Naive thymus-derived CD4-positive, alpha-beta T cell (primary cell): ENCODE data around the gene CFAP97. TPM values are rescaled to one million over a fixed set of nuclear protein-coding genes. Genes with fewer than 3 reads are reported as not detected.
"Not testable (repeated sequence)": the region's sequence is repeated elsewhere in the genome, so short reads cannot be mapped to it uniquely, and the experiment has no call there.

Experiments used
- ATAC-seq: fragments of 150-1000 bp; cut with Tn5 transposase; 2 replicates; pipeline ENCODE4 v1.10.0; 2021; ENCODE audit warnings: mild to moderate bottlenecking, moderate library complexity
- CTCF ChIA-PET: fragments of 350-600 bp; sonication (Branson Sonifier 250); formaldehyde crosslinking; loops from one replicate; lab custom pipeline; 2021; ENCODE audit warnings: antibody characterized with exemption; lab: Charles Lee
- POLR2A ChIA-PET: fragments of 350-600 bp; sonication (Branson Sonifier 250); formaldehyde crosslinking; loops from one replicate; lab custom pipeline; 2021; ENCODE audit warnings: antibody characterized with exemption, inconsistent platforms; lab: Charles Lee
- DNase-seq, 9 donors: peaks; one replicate each; pipeline versions ENCODE4 v3.0.0 to v3.0.0-alpha.2; 2020 to 2022; ENCODE audit warnings: mixed read lengths in 1 of 9
- H3K27ac ChIP-seq: one replicate; pipeline ENCODE4 v1.7.0; 2013; ENCODE audit warnings: mild to moderate bottlenecking, low read depth, low read length, moderate library complexity
- H3K27me3 ChIP-seq, 2 donors: one replicate each; pipeline ENCODE4 v1.7.0; 2013; ENCODE audit warnings: low read length in 2 of 2, mild to moderate bottlenecking in 2 of 2, moderate library complexity in 2 of 2; ENCODE audit not compliant: control insufficient read depth in 2 of 2, insufficient read depth in 2 of 2
- H3K36me3 ChIP-seq, 3 experiments: 1 replicate in 2 of 3; 2 replicates in 1 of 3; pipeline ENCODE4 v1.7.0; 2013; ENCODE audit warnings: low read length in 3 of 3, mild to moderate bottlenecking in 3 of 3, moderate library complexity in 1 of 3; ENCODE audit not compliant: insufficient read depth in 3 of 3, control insufficient read depth in 2 of 3
- H3K4me1 ChIP-seq, 2 donors: one replicate each; pipeline ENCODE4 v1.7.0; 2013; ENCODE audit warnings: low read length in 2 of 2, mild to moderate bottlenecking in 2 of 2, moderate library complexity in 1 of 2; ENCODE audit not compliant: control insufficient read depth in 2 of 2, insufficient read depth in 2 of 2
- H3K4me3 ChIP-seq: 2 replicates; pipeline ENCODE4 v1.7.0; 2013; ENCODE audit warnings: mild to moderate bottlenecking, low read length
- H3K9me3 ChIP-seq, 3 experiments: 1 replicate in 2 of 3; 2 replicates in 1 of 3; pipeline ENCODE4 v1.7.0; 2013; ENCODE audit warnings: low read length in 3 of 3; ENCODE audit not compliant: control insufficient read depth in 2 of 3
- H3K27ac Mint-ChIP-seq, 9 donors: one replicate each; pipeline ENCODE4 v1.8.0; 2020 to 2022; ENCODE audit warnings: mixed read lengths in 9 of 9, mild to moderate bottlenecking in 8 of 9, moderate library complexity in 5 of 9, inconsistent platforms in 2 of 9
- H3K27me3 Mint-ChIP-seq, 5 donors: one replicate each; pipeline ENCODE4 v1.8.0; 2021 to 2022; ENCODE audit warnings: mixed read lengths in 5 of 5, mild to moderate bottlenecking in 1 of 5
- H3K36me3 Mint-ChIP-seq, 5 donors: one replicate each; pipeline ENCODE4 v1.8.0; 2020 to 2022; ENCODE audit warnings: mixed read lengths in 5 of 5, mild to moderate bottlenecking in 3 of 5, inconsistent platforms in 1 of 5
- H3K4me1 Mint-ChIP-seq, 7 donors: one replicate each; pipeline ENCODE4 v1.8.0; 2020 to 2022; ENCODE audit warnings: mixed read lengths in 7 of 7, mild to moderate bottlenecking in 3 of 7, inconsistent platforms in 1 of 7
- H3K4me3 Mint-ChIP-seq, 10 donors: one replicate each; pipeline ENCODE4 v1.8.0; 2020 to 2022; ENCODE audit warnings: mild to moderate bottlenecking in 10 of 10, mixed read lengths in 10 of 10, moderate library complexity in 6 of 10, inconsistent platforms in 2 of 10
- H3K9me3 Mint-ChIP-seq, 11 donors: one replicate each; pipeline ENCODE4 v1.8.0; 2020 to 2022; ENCODE audit warnings: mixed read lengths in 11 of 11, mild to moderate bottlenecking in 4 of 11, inconsistent platforms in 1 of 11, moderate library complexity in 1 of 11
- intact Hi-C, 2 donors: fragments of 100-400 bp; cut with micrococcal nuclease; formaldehyde crosslinking; loops; one replicate each; pipeline ENCODE4 v1.15.1; 2023
- polyA plus RNA-seq, 2 donors: library from polyadenylated mRNA; unstranded; fragments of 300-500 nt; fragmentation: Illumina TruSeq; gene quantifications; one replicate each; pipeline ENCODE4 v1.2.3, GENCODE V29; 2021
- total RNA-seq, 6 experiments: library from RNA in 5 of 6; stranded (reverse) in 5 of 6; gene quantifications; 1 replicate in 5 of 6; 2 replicates in 1 of 6; pipeline ENCODE4 v1.2.3 and lab custom pipeline; 2021 to 2026

The CFAP97 gene
- total and polyA plus RNA-seq, 7 experiments from 2014 or later, result 23.6 to 103 (median 41.3) TPM

GRCh38 chr4:185243879-185244278 is 40.1 kb upstream of the CFAP97 start:
- DNase-seq, result no peak

GRCh38 chr4:185242749-185243533 is 39.1 kb upstream of the CFAP97 start:
- CTCF ChIA-PET, result no interaction called here
- POLR2A ChIA-PET, result interaction anchor here (1.2 kb wide), 1 partner anchor 10 kb away, joined by 3 read pairs; no protein-coding TSS in a partner anchor

More at GRCh38 chr4:185243879-185244278, 40.1 kb upstream of the CFAP97 start:
- no peaks in the 10 kb centered on the region for H3K27me3 ChIP-seq
- peaks cover 0 to 3% (median 0%) of the 10 kb centered on the region in 11 donors for H3K9me3 Mint-ChIP-seq
- peaks cover 0 to 11% (median 6%) of the 10 kb centered on the region in 5 donors for H3K36me3 Mint-ChIP-seq
- H3K27ac ChIP-seq, result no peak overlapping the region
- H3K4me1 Mint-ChIP-seq, result peaks cover 0 to 5% (median 4%) of the 10 kb centered on the region in 7 donors
- intact Hi-C loops, result no loop called here
- H3K27me3 Mint-ChIP-seq, result no peaks in the 10 kb centered on the region
- no peaks in the 10 kb centered on the region for H3K4me1 ChIP-seq
- H3K4me3 Mint-ChIP-seq, result no peak overlapping the region
- H3K36me3 ChIP-seq, result no peaks in the 10 kb centered on the region
- H3K4me3 ChIP-seq, result no peak overlapping the region
- ATAC-seq, result no peak
- no peaks in the 10 kb centered on the region for H3K9me3 ChIP-seq
- ChIA-PET CTCF (no interaction called here), POLR2A (no interaction called here)
- H3K27ac Mint-ChIP-seq, result peak overlapping the region in 1 of 9 donors; percentile 67

GRCh38 chr4:185240486-185240885 is 36.7 kb upstream of the CFAP97 start:
- H3K27ac Mint-ChIP-seq, H3K4me3 ChIP-seq, H3K36me3 ChIP-seq, DNase-seq, intact Hi-C loops, H3K9me3 ChIP-seq, ATAC-seq, H3K9me3 Mint-ChIP-seq, H3K27me3 ChIP-seq, H3K4me1 ChIP-seq, CTCF ChIA-PET, H3K4me3 Mint-ChIP-seq, H3K27me3 Mint-ChIP-seq, POLR2A ChIA-PET, H3K27ac ChIP-seq: not testable (repeated sequence)
- Mint-ChIP-seq H3K36me3 (peaks cover 0 to 16% (median 10%) of the 10 kb centered on the region in 5 donors), H3K4me1 (peaks cover 0 to 11% (median 4%) of the 10 kb centered on the region in 7 donors)

More at GRCh38 chr4:185242749-185243533, 39.1 kb upstream of the CFAP97 start:
- Mint-ChIP-seq H3K36me3 (peaks cover 0 to 14% (median 12%) of the 10 kb centered on the region in 5 donors), H3K27ac (peak overlapping the region in 1 of 9 donors; percentile 67), H3K9me3 (peaks cover 0 to 9% (median 0%) of the 10 kb centered on the region in 11 donors), H3K4me1 (peaks cover 0 to 10% (median 4%) of the 10 kb centered on the region in 7 donors), H3K4me3 (no peak overlapping the region), H3K27me3 (no peaks in the 10 kb centered on the region)
- Histone ChIP-seq H3K27ac (no peak overlapping the region), H3K27me3 (no peaks in the 10 kb centered on the region), H3K4me3 (no peak overlapping the region), H3K36me3 (no peaks in the 10 kb centered on the region), H3K9me3 (no peaks in the 10 kb centered on the region), H3K4me1 (no peaks in the 10 kb centered on the region)
- DNase-seq (no peak), ATAC-seq (no peak)
- intact Hi-C loops, result no loop called here

GRCh38 chr4:185238750-185239149 is 35.0 kb upstream of the CFAP97 start:
- H3K4me1 Mint-ChIP-seq, result peaks cover 0 to 14% (median 4%) of the 10 kb centered on the region in 7 donors
- ATAC-seq, result no peak
- H3K4me1 ChIP-seq, result no peaks in the 10 kb centered on the region
- H3K4me3 ChIP-seq, result no peak overlapping the region
- no peak overlapping the region for H3K27ac ChIP-seq
- no peak overlapping the region for H3K4me3 Mint-ChIP-seq
- ChIA-PET POLR2A (interaction anchor here (0.6 kb wide), 1 partner anchor 17 kb away, joined by 4 read pairs; no protein-coding TSS in a partner anchor), CTCF (no interaction called here)
- H3K36me3 Mint-ChIP-seq, result peaks cover 0 to 16% (median 10%) of the 10 kb centered on the region in 5 donors
- H3K27me3 ChIP-seq, result no peaks in the 10 kb centered on the region
- H3K36me3 ChIP-seq, result no peaks in the 10 kb centered on the region
- intact Hi-C loops, result no loop called here
- H3K9me3 ChIP-seq, result no peaks in the 10 kb centered on the region
- DNase-seq, result no peak
- H3K27ac Mint-ChIP-seq, result no peak overlapping the region
- H3K27me3 Mint-ChIP-seq, result no peaks in the 10 kb centered on the region
- peaks cover 0 to 9% (median 0%) of the 10 kb centered on the region in 11 donors for H3K9me3 Mint-ChIP-seq

GRCh38 chr4:185238215-185238681 is 34.4 kb upstream of the CFAP97 start:
- H3K27ac Mint-ChIP-seq, result no peak overlapping the region
- peaks cover 0 to 9% (median 0%) of the 10 kb centered on the region in 11 donors for H3K9me3 Mint-ChIP-seq
- ChIA-PET POLR2A (no interaction called here), CTCF (no interaction called here)
- DNase-seq (no peak), ATAC-seq (no peak)
- intact Hi-C loops, result no loop called here
- Histone ChIP-seq H3K4me3 (no peak overlapping the region), H3K27me3 (no peaks in the 10 kb centered on the region), H3K4me1 (no peaks in the 10 kb centered on the region), H3K36me3 (no peaks in the 10 kb centered on the region), H3K9me3 (no peaks in the 10 kb centered on the region), H3K27ac (no peak overlapping the region)
- no peaks in the 10 kb centered on the region for H3K27me3 Mint-ChIP-seq
- peaks cover 0 to 10% (median 0%) of the 10 kb centered on the region in 7 donors for H3K4me1 Mint-ChIP-seq
- no peak overlapping the region for H3K4me3 Mint-ChIP-seq
- H3K36me3 Mint-ChIP-seq, result peaks cover 0 to 16% (median 6%) of the 10 kb centered on the region in 5 donors

- Mint-ChIP-seq H3K4me1 (peaks cover 0 to 17% (median 0%) of the 10 kb centered on the region in 7 donors), H3K9me3 (peaks cover 0 to 9% (median 0%) of the 10 kb centered on the region in 11 donors), H3K36me3 (peaks cover 0 to 19% (median 10%) of the 10 kb centered on the region in 5 donors), H3K4me3 (no peak overlapping the region), H3K27me3 (no peaks in the 10 kb centered on the region), H3K27ac (no peak overlapping the region)
- intact Hi-C loops, result no loop called here
- no peaks in the 10 kb centered on the region for H3K4me1 ChIP-seq
- no peaks in the 10 kb centered on the region for H3K27me3 ChIP-seq
- no peak overlapping the region for H3K4me3 ChIP-seq
- no peaks in the 10 kb centered on the region for H3K36me3 ChIP-seq
- no peaks in the 10 kb centered on the region for H3K9me3 ChIP-seq
- DNase-seq (no peak), ATAC-seq (no peak)
- CTCF ChIA-PET, result no interaction called here
- POLR2A ChIA-PET, result no interaction called here
- H3K27ac ChIP-seq, result no peak overlapping the region
These were observed 33.4 kb upstream of the CFAP97 start for GRCh38 chr4:185237175-185237574.
